Neural crest cell (in vitro differentiated cells): Measurements from ENCODE around the gene CD4. TPM values are rescaled to one million over a fixed set of nuclear protein-coding genes. Genes with fewer than 3 reads are reported as not detected.

ENCODE experiments used
- DNase-seq: peaks from one replicate; pipeline ENCODE4 v3.0.0; 2021; ENCODE audit warnings: low read depth, mixed read lengths, low spot score
- H3K27ac Mint-ChIP-seq: one replicate; pipeline ENCODE4 v1.8.0; 2021; ENCODE audit warnings: mild to moderate bottlenecking, mixed read lengths; ENCODE audit not compliant: unreplicated experiment
- H3K27me3 Mint-ChIP-seq: 2 replicates; pipeline ENCODE4 v1.8.0; 2021; ENCODE audit warnings: low read depth, mild to moderate bottlenecking, mixed read lengths
- H3K36me3 Mint-ChIP-seq: 2 replicates; pipeline ENCODE4 v1.8.0; 2021; ENCODE audit warnings: low read depth, mild to moderate bottlenecking, mixed read lengths
- H3K4me1 Mint-ChIP-seq: 2 replicates; pipeline ENCODE4 v1.8.0; 2021; ENCODE audit warnings: mixed read lengths
- H3K4me3 Mint-ChIP-seq: one replicate; pipeline ENCODE4 v1.8.0; 2021; ENCODE audit warnings: mild to moderate bottlenecking, mixed read lengths
- H3K9me3 Mint-ChIP-seq: 2 replicates; pipeline ENCODE4 v1.8.0; 2021; ENCODE audit warnings: mixed read lengths
- total RNA-seq: library from RNA; stranded (reverse); gene quantifications from 2 replicates; pipeline ENCODE4 v1.2.1, GENCODE V29; 2021
- TF ChIP-seq, protein P1 (sequence below): fragments of 200-600 bp; sonication (generic); conservative IDR thresholded peaks from 2 replicates; pipeline ENCODE4 v1.5.0; 2021; ENCODE audit warnings: antibody characterized with exemption, mild to moderate bottlenecking

Gene CD4
- total RNA-seq, 1 donor from 2014 or later: 4.1 TPM

DNA sequence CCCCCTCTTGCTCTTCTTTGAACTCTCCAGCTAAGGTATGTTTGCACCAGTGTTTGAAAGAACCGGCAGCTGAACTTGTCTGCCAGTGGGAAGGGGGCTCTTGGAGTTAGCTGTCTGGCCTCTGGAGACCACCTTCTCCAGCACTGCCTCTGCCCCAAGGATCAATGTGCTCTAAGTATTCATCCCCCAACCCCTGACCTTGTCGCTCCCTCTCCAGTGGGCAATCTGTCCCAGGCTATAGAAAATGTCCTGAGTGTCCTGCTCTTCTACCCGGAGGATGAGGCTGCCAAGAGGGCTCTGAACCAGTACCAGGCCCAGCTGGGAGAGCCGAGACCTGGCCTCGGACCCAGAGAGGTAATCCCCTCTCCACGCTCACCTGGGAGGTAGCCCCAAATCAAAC is 41.7 kb downstream of the CD4 start:
- Mint-ChIP-seq H3K4me3 (peak overlapping the region; percentile 98), H3K27ac (no peak overlapping the region), H3K4me1 (peaks cover 39% of the 10 kb centered on the region), H3K9me3 (no peaks in the 10 kb centered on the region), H3K27me3 (peaks cover 3% of the 10 kb centered on the region), H3K36me3 (peaks cover 9% of the 10 kb centered on the region)
- DNase-seq: no peak
- TF ChIP-seq, protein P1, sequence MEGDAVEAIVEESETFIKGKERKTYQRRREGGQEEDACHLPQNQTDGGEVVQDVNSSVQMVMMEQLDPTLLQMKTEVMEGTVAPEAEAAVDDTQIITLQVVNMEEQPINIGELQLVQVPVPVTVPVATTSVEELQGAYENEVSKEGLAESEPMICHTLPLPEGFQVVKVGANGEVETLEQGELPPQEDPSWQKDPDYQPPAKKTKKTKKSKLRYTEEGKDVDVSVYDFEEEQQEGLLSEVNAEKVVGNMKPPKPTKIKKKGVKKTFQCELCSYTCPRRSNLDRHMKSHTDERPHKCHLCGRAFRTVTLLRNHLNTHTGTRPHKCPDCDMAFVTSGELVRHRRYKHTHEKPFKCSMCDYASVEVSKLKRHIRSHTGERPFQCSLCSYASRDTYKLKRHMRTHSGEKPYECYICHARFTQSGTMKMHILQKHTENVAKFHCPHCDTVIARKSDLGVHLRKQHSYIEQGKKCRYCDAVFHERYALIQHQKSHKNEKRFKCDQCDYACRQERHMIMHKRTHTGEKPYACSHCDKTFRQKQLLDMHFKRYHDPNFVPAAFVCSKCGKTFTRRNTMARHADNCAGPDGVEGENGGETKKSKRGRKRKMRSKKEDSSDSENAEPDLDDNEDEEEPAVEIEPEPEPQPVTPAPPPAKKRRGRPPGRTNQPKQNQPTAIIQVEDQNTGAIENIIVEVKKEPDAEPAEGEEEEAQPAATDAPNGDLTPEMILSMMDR: no peak

DNA sequence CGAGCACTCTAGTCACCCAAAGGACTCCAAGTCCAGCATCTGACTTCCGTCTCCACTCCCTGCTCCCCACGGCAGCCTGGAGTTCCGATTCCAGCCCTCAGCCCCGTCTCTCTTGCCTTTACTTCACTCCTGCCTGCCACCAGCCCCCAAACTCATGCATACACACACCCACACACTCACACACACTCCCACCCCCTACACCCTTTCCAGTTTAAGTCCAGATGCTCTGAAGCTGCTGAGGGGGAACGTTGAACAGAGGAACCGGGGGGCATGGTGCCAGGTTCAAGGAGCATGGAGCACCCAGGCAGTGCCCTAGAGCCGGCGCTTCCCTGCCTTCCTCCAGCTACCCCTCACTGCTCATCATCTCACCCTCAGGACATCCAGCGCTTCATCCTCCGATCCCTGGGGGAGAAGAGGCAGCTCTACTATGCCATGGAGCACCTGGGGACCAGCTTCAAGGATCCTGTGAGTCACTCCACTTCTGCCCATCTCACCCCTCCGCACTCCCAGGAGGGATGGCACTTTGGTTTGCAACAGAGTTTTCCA is 42.2 kb downstream of the CD4 start:
- peaks cover 3% of the 10 kb centered on the region for H3K27me3 Mint-ChIP-seq
- peak overlapping the region; percentile 98 for H3K4me3 Mint-ChIP-seq
- DNase-seq: no peak
- TF ChIP-seq, protein P1: no peak
- H3K27ac Mint-ChIP-seq: no peak overlapping the region
- peaks cover 38% of the 10 kb centered on the region for H3K4me1 Mint-ChIP-seq
- no peaks in the 10 kb centered on the region for H3K9me3 Mint-ChIP-seq
- peaks cover 9% of the 10 kb centered on the region for H3K36me3 Mint-ChIP-seq

DNA sequence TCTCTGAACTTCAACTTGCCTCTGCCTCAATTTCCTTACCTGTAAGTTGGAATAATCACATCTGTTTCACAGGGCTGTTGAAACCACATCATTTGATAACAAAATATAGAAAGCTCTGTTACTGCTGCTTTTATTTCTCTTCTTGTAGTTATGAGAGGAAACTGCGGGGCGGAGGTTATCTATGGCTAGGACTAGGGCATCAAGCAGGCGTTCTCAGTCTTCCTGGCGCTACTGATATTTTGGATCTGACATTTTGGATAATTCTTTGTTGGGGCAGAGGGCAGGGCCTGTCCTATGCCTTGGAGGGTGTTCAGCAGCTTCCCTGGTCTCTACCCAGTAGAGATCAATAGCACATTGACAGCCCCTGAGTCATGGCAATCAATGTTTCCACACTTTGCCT is 42.8 kb downstream of the CD4 start:
- Mint-ChIP-seq H3K27me3 (peaks cover 3% of the 10 kb centered on the region), H3K27ac (no peak overlapping the region), H3K9me3 (no peaks in the 10 kb centered on the region), H3K4me1 (peaks cover 36% of the 10 kb centered on the region), H3K36me3 (peaks cover 9% of the 10 kb centered on the region), H3K4me3 (peak overlapping the region; percentile 68)
- no peak for DNase-seq
- TF ChIP-seq, protein P1: no peak

DNA sequence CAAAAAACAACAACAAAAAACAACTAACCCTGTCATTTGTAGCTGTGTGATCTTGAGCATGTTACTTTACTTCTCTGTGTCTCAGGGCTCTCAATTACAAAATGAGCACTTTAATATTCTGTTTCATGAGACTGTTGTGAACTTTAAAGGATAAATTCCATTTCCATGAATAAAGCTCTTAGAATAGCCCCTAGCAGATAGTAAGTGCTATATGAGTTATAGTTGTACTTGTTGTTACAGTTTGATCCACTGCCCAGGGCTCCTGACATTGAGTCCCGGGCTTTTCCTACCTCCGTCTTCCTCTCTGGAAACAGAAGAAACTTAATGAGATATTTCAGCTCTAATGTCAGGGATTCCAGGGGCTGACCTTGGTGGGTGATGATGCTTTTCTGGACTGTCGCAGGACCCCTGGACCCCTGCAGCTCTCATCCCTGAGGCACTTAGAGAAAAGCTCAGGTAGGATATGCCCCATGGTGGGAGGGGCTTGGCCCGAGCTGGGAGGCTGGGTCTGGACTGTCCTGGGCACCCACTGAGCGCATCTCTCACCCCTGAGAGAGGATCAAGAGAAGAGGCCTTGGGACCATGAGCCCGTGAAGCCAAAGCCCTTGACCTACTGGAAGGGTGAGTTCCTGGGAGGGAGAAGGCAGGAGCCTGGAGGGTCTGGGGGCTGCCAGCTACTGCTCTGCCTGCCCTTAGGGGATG is 44.0 kb downstream of the CD4 start:
- Mint-ChIP-seq H3K4me3 (peak overlapping the region; percentile 69), H3K4me1 (peaks cover 26% of the 10 kb centered on the region), H3K27ac (no peak overlapping the region), H3K27me3 (no peaks in the 10 kb centered on the region), H3K36me3 (peaks cover 6% of the 10 kb centered on the region), H3K9me3 (no peaks in the 10 kb centered on the region)
- no peak for DNase-seq
- TF ChIP-seq, protein P1: no peak

DNA sequence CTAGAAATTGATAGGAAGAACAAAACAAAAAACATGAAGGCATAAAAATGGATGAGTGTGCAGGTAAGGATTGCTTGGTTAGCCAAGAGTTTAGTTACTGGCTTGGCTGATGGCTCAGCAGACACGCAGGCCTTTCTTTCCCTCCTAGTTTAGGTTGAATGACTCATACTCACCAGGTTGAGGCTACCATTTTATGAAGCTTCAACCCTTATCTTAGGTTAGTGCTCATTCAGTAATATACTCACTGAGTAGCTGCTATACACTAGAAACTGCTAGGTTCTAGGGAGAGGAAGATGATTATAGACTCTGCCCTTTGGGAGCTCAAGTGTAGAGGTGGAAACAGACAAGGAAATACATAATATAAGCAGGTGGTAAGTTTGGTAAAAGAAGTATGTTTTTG is 44.9 kb downstream of the CD4 start:
- Mint-ChIP-seq H3K9me3 (no peaks in the 10 kb centered on the region), H3K4me1 (peaks cover 22% of the 10 kb centered on the region), H3K36me3 (peaks cover 6% of the 10 kb centered on the region), H3K27me3 (no peaks in the 10 kb centered on the region), H3K4me3 (peak overlapping the region; percentile 3), H3K27ac (no peak overlapping the region)
- DNase-seq: no peak
- TF ChIP-seq, protein P1: no peak
